T-cell (primary cell): Measurements from ENCODE around the gene IDS. TPM values are rescaled to one million over a fixed set of nuclear protein-coding genes. Genes with fewer than 3 reads are reported as not detected.

Experiments
- total RNA-seq, 35 experiments: library from RNA in 6 of 35; stranded (reverse) in 6 of 35; fragments of 120-200 nt in 1 of 35; gene quantifications; one replicate each; pipeline versions ENCODE4 v1.2.1 to v1.2.4 and lab custom pipeline; 2013 to 2026

Gene IDS
- total RNA-seq, 5 donors from 2014 or later (not counting 1 experiment from before 2014, with no cell fraction given) = 152 to 402 (median 182) TPM

Other genes starting within 250 kb of the IDS start
- 10 to 100 TPM; 24.1 to 79.0 (median 39.4) TPM for gene EOLA1, start 35.7 kb upstream of the IDS start, total RNA-seq
- not detected for gene HSFX3, start 44.6 kb upstream of the IDS start, total RNA-seq
- not detected for gene MAGEA9B, start 82.2 kb upstream of the IDS start, total RNA-seq
- gene HSFX2, start 90.0 kb upstream of the IDS start, total RNA-seq = not detected
- gene TMEM185A, start 126.5 kb upstream of the IDS start, total RNA-seq = 10 to 100 TPM; 13.8 to 26.5 (median 25.6) TPM
- not detected for gene MAGEA11, start 206.8 kb upstream of the IDS start, total RNA-seq